ENCODE results near the gene OR4D10. TPM values are rescaled to one million over a fixed set of nuclear protein-coding genes. Genes with fewer than 3 reads are reported as not detected.

Gene OR4D10
- total RNA-seq, 2 experiments from 2014 or later: not detected

Other genes starting within 250 kb of the OR4D10 start
- not detected for gene OR5AN1, start 114.4 kb upstream of the OR4D10 start, total RNA-seq
- gene OR5A2, start 46.9 kb upstream of the OR4D10 start, total RNA-seq: not detected
- gene OR5A1, start 36.8 kb upstream of the OR4D10 start, total RNA-seq: not detected
- not detected for gene OR4D6, start 16.4 kb upstream of the OR4D10 start, total RNA-seq
- gene OR4D11, start 30.3 kb downstream of the OR4D10 start, total RNA-seq: not detected
- not detected for gene OR4D9, start 38.2 kb downstream of the OR4D10 start, total RNA-seq
- gene OSBP, start 142.5 kb downstream of the OR4D10 start, total RNA-seq: 10 to 100 TPM; 34.4 to 38.6 TPM
- 10 to 100 TPM; 47.8 to 49.9 TPM for gene PATL1, start 195.7 kb downstream of the OR4D10 start, total RNA-seq
- not detected for gene OR10V1, start 240.5 kb downstream of the OR4D10 start, total RNA-seq

Data from activated CD8-positive, alpha-beta T cell treated with anti-CD3 and anti-CD28 coated beads, Interleukin-2, amount 10 ng/mL, durations not matched to agents 7 days and 5 days (primary cell).